ENCODE data around the gene MAP2K5. TPM values are rescaled to one million over a fixed set of nuclear protein-coding genes. Genes with fewer than 3 reads are reported as not detected.

MAP2K5 gene
- total and polyA plus RNA-seq, 9 of the 15 experiments (the other 6 are each of a cell fraction or from before 2014, with no cell fraction given) = 0.41 to 16.5 (median 7.5) TPM

GRCh38 chr15:67799801-67800205 is 257.3 kb downstream of the MAP2K5 start (continued):
- TF ChIP-seq NFYB (IDR thresholded peaks at IDR 0.05; ENCODE audit: extremely low read depth, insufficient read length) = no peak
- no peak for TF ChIP-seq LARP7 (IDR thresholded peaks at IDR 0.05)
- TF ChIP-seq GTF2E2 (tag; IDR thresholded peaks at IDR 0.05) = no peak
- no peak for TF ChIP-seq ELF1 (tag; IDR thresholded peaks at IDR 0.05)
- peak in 1 of 2 experiments; percentile 38; a peak in 1 of 4 replicates for TF ChIP-seq HDAC1 (IDR thresholded peaks at IDR 0.05)
- TF ChIP-seq SRSF1 (IDR thresholded peaks at IDR 0.05; ENCODE audit: low read depth, low read length) = no peak
- TF ChIP-seq RCOR1 (IDR thresholded peaks at IDR 0.05; ENCODE audit: borderline replicate concordance in 1 of 2, low read depth in 2 of 2, low read length in 2 of 2) = peak; percentile 59 to 97; a peak in 3 of 4 replicates
- no peak for TF ChIP-seq E2F3 (CRISPR knock-in tag; IDR thresholded peaks at IDR 0.05)
- TF ChIP-seq ZNF232 (CRISPR knock-in tag; IDR thresholded peaks at IDR 0.05) = no peak
- peak; percentile 75 for TF ChIP-seq SMARCE1 (IDR thresholded peaks at IDR 0.05)
- TF ChIP-seq MYC (IDR thresholded peaks at IDR 0.05; ENCODE audit: low read depth, low read length) = no peak
- no peak for TF ChIP-seq MYC (CRISPR knock-in tag; IDR thresholded peaks at IDR 0.05; ENCODE audit: borderline replicate concordance, low read depth)
- TF ChIP-seq, protein P1, sequence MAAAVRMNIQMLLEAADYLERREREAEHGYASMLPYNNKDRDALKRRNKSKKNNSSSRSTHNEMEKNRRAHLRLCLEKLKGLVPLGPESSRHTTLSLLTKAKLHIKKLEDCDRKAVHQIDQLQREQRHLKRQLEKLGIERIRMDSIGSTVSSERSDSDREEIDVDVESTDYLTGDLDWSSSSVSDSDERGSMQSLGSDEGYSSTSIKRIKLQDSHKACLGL (CRISPR knock-in tag; IDR thresholded peaks at IDR 0.05; ENCODE audit: borderline replicate concordance, poor library complexity, severe bottlenecking) = no peak
- TF ChIP-seq ZZZ3 (IDR thresholded peaks at IDR 0.05) = no peak
- TF ChIP-seq DACH1 (IDR thresholded peaks at IDR 0.05; ENCODE audit: partially characterized antibody) = peak; percentile 65
- TF ChIP-seq, protein P2, sequence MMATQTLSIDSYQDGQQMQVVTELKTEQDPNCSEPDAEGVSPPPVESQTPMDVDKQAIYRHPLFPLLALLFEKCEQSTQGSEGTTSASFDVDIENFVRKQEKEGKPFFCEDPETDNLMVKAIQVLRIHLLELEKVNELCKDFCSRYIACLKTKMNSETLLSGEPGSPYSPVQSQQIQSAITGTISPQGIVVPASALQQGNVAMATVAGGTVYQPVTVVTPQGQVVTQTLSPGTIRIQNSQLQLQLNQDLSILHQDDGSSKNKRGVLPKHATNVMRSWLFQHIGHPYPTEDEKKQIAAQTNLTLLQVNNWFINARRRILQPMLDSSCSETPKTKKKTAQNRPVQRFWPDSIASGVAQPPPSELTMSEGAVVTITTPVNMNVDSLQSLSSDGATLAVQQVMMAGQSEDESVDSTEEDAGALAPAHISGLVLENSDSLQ (IDR thresholded peaks at IDR 0.05) = peak; percentile 88
- TF ChIP-seq IRF2 (CRISPR knock-in tag; IDR thresholded peaks at IDR 0.05) = no peak
- no peak for TF ChIP-seq CBX2 (IDR thresholded peaks at IDR 0.05; ENCODE audit: insufficient read depth, low read length, poor library complexity, severe bottlenecking)
- TF ChIP-seq ZNF311 (CRISPR knock-in tag; IDR thresholded peaks at IDR 0.05) = no peak
- TF ChIP-seq, protein P3, sequence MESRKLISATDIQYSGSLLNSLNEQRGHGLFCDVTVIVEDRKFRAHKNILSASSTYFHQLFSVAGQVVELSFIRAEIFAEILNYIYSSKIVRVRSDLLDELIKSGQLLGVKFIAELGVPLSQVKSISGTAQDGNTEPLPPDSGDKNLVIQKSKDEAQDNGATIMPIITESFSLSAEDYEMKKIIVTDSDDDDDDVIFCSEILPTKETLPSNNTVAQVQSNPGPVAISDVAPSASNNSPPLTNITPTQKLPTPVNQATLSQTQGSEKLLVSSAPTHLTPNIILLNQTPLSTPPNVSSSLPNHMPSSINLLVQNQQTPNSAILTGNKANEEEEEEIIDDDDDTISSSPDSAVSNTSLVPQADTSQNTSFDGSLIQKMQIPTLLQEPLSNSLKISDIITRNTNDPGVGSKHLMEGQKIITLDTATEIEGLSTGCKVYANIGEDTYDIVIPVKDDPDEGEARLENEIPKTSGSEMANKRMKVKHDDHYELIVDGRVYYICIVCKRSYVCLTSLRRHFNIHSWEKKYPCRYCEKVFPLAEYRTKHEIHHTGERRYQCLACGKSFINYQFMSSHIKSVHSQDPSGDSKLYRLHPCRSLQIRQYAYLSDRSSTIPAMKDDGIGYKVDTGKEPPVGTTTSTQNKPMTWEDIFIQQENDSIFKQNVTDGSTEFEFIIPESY (CRISPR knock-in tag; IDR thresholded peaks at IDR 0.05) = no peak
- no peak for TF ChIP-seq CSDE1 (IDR thresholded peaks at IDR 0.05)
- TF ChIP-seq CREBBP (IDR thresholded peaks at IDR 0.05; ENCODE audit: low read depth, low read length) = no peak
- TF ChIP-seq ZNF699 (CRISPR knock-in tag; IDR thresholded peaks at IDR 0.05; ENCODE audit: insufficient replicate concordance) = no peak
- TF ChIP-seq FOXP4 (CRISPR knock-in tag; IDR thresholded peaks at IDR 0.05; ENCODE audit: borderline replicate concordance) = no peak
- no peak for TF ChIP-seq ZNF785 (CRISPR knock-in tag; IDR thresholded peaks at IDR 0.05)
